ENCODE measurements around the gene FASLG.
A peak's percentile ranks its signal among the peaks of the same experiment; 100 is the strongest.
"Not testable (repeated sequence)": the region's sequence is repeated elsewhere in the genome, so short reads cannot be mapped to it uniquely, and the experiment has no call there.

FASLG gene

GRCh38 chr1:172658871-172659453 is at the start of gene FASLG:
TSS of gene FASLG (plus strand) at chr1:172659103. CDS start at chr1:172659202, 99 bp downstream.
- Mint-ChIP-seq H3K4me3 (peak within 1 kb of the TSS; percentile 83), H3K4me1 (peaks cover 73% of the 10 kb centered on the region), H3K9me3 (peaks cover 3% of the 10 kb centered on the region), H3K36me3 (peaks cover 55% of the 10 kb centered on the region), H3K27ac (peak within 1 kb of the TSS; percentile 97)
- DNase-seq (ENCODE audit: low spot score in 2 of 2) (peak; percentile 47 to 88), ATAC-seq (peak; percentile 80)

GRCh38 chr1:172609528-172609927 is 49.4 kb upstream of the FASLG start:
- DNase-seq (ENCODE audit: low spot score in 2 of 2): no peak
- H3K9me3 Mint-ChIP-seq: no peaks in the 10 kb centered on the region
- H3K4me1 Mint-ChIP-seq: peaks cover 5% of the 10 kb centered on the region
- no peak overlapping the region for H3K27ac Mint-ChIP-seq
- no peak overlapping the region for H3K4me3 Mint-ChIP-seq
- H3K36me3 Mint-ChIP-seq: peaks cover 63% of the 10 kb centered on the region
- ATAC-seq: peak; percentile 76

- peaks cover 10% of the 10 kb centered on the region for H3K9me3 Mint-ChIP-seq
- peaks cover 38% of the 10 kb centered on the region for H3K36me3 Mint-ChIP-seq
- ATAC-seq (no peak), DNase-seq (ENCODE audit: low spot score in 2 of 2) (no peak)
- peaks cover 5% of the 10 kb centered on the region for H3K4me1 Mint-ChIP-seq
- no peak overlapping the region for H3K4me3 Mint-ChIP-seq
- no peak overlapping the region for H3K27ac Mint-ChIP-seq
Measured at GRCh38 chr1:172612478-172612877, 46.4 kb upstream of the FASLG start.

GRCh38 chr1:172613294-172613693 is 45.6 kb upstream of the FASLG start:
- DNase-seq (ENCODE audit: low spot score in 2 of 2) (no peak), ATAC-seq (no peak)
- Mint-ChIP-seq H3K4me1 (peaks cover 5% of the 10 kb centered on the region), H3K9me3 (peaks cover 10% of the 10 kb centered on the region), H3K27ac (no peak overlapping the region), H3K4me3 (no peak overlapping the region), H3K36me3 (peaks cover 37% of the 10 kb centered on the region)

GRCh38 chr1:172616195-172616594 is 42.7 kb upstream of the FASLG start:
- Mint-ChIP-seq H3K27ac (no peak overlapping the region), H3K4me3 (no peak overlapping the region), H3K9me3 (peaks cover 19% of the 10 kb centered on the region), H3K36me3 (peaks cover 16% of the 10 kb centered on the region), H3K4me1 (no peaks in the 10 kb centered on the region)
- ATAC-seq: no peak
- no peak for DNase-seq (ENCODE audit: low spot score in 2 of 2)

GRCh38 chr1:172616636-172617035 is 42.3 kb upstream of the FASLG start:
- Mint-ChIP-seq H3K36me3 (peaks cover 12% of the 10 kb centered on the region), H3K27ac (no peak overlapping the region), H3K9me3 (peaks cover 23% of the 10 kb centered on the region), H3K4me1 (no peaks in the 10 kb centered on the region), H3K4me3 (no peak overlapping the region)
- ATAC-seq: no peak
- DNase-seq (ENCODE audit: low spot score in 2 of 2): no peak

- not testable (repeated sequence) for H3K36me3 Mint-ChIP-seq; H3K27ac Mint-ChIP-seq; H3K4me1 Mint-ChIP-seq; H3K4me3 Mint-ChIP-seq; ATAC-seq; DNase-seq (ENCODE audit: low spot score in 2 of 2)
- H3K9me3 Mint-ChIP-seq: peaks cover 23% of the 10 kb centered on the region
Measured at GRCh38 chr1:172620603-172621002, 38.3 kb upstream of the FASLG start.

GRCh38 chr1:172622541-172622940 is 36.4 kb upstream of the FASLG start:
- Mint-ChIP-seq H3K27ac (no peak overlapping the region), H3K4me3 (no peak overlapping the region), H3K36me3 (peaks cover 4% of the 10 kb centered on the region), H3K4me1 (peaks cover 2% of the 10 kb centered on the region), H3K9me3 (peaks cover 15% of the 10 kb centered on the region)
- ATAC-seq: no peak
- no peak for DNase-seq (ENCODE audit: low spot score in 2 of 2)

- Mint-ChIP-seq H3K9me3 (peaks cover 15% of the 10 kb centered on the region), H3K4me3 (no peak overlapping the region), H3K4me1 (peaks cover 12% of the 10 kb centered on the region), H3K36me3 (peaks cover 4% of the 10 kb centered on the region), H3K27ac (no peak overlapping the region)
- DNase-seq (ENCODE audit: low spot score in 2 of 2) (no peak), ATAC-seq (no peak)
Measured at GRCh38 chr1:172623748-172624147, 35.2 kb upstream of the FASLG start.

GRCh38 chr1:172626845-172627244 is 32.1 kb upstream of the FASLG start:
- peaks cover 2% of the 10 kb centered on the region for H3K9me3 Mint-ChIP-seq

GRCh38 chr1:172627702-172628101 is 31.2 kb upstream of the FASLG start:
- peak overlapping the region; percentile 29 for H3K27ac Mint-ChIP-seq
- H3K36me3 Mint-ChIP-seq: no peaks in the 10 kb centered on the region
- no peak overlapping the region for H3K4me3 Mint-ChIP-seq
- DNase-seq (ENCODE audit: low spot score in 2 of 2) (no peak), ATAC-seq (peak; percentile 53)
- no peaks in the 10 kb centered on the region for H3K9me3 Mint-ChIP-seq
- peaks cover 34% of the 10 kb centered on the region for H3K4me1 Mint-ChIP-seq

More at GRCh38 chr1:172626845-172627244, 32.1 kb upstream of the FASLG start:
- Mint-ChIP-seq H3K4me3 (no peak overlapping the region), H3K36me3 (no peaks in the 10 kb centered on the region), H3K4me1 (peaks cover 34% of the 10 kb centered on the region), H3K27ac (no peak overlapping the region)
- DNase-seq (ENCODE audit: low spot score in 2 of 2) (no peak), ATAC-seq (no peak)

- Mint-ChIP-seq H3K4me1 (peaks cover 34% of the 10 kb centered on the region), H3K9me3 (no peaks in the 10 kb centered on the region), H3K27ac (no peak overlapping the region), H3K4me3 (no peak overlapping the region), H3K36me3 (no peaks in the 10 kb centered on the region)
- no peak for ATAC-seq
- DNase-seq (ENCODE audit: low spot score in 2 of 2): no peak
Measured at GRCh38 chr1:172628401-172628800, 30.5 kb upstream of the FASLG start.

- Mint-ChIP-seq H3K9me3 (no peaks in the 10 kb centered on the region), H3K4me3 (no peak overlapping the region), H3K4me1 (peaks cover 34% of the 10 kb centered on the region), H3K36me3 (no peaks in the 10 kb centered on the region), H3K27ac (no peak overlapping the region)
- DNase-seq (ENCODE audit: low spot score in 2 of 2): no peak
- no peak for ATAC-seq
Measured at GRCh38 chr1:172629170-172629569, 29.7 kb upstream of the FASLG start.

GRCh38 chr1:172629638-172630037 is 29.3 kb upstream of the FASLG start:
- Mint-ChIP-seq H3K36me3 (no peaks in the 10 kb centered on the region), H3K27ac (no peak overlapping the region), H3K4me1 (peaks cover 34% of the 10 kb centered on the region), H3K9me3 (no peaks in the 10 kb centered on the region), H3K4me3 (no peak overlapping the region)
- ATAC-seq (peak; percentile 39), DNase-seq (ENCODE audit: low spot score in 2 of 2) (no peak)

GRCh38 chr1:172630056-172630818 is 28.7 kb upstream of the FASLG start:
- no peak for DNase-seq (ENCODE audit: low spot score in 2 of 2)
- Mint-ChIP-seq H3K4me1 (peaks cover 34% of the 10 kb centered on the region), H3K36me3 (no peaks in the 10 kb centered on the region), H3K9me3 (no peaks in the 10 kb centered on the region), H3K27ac (peak overlapping the region; percentile 29), H3K4me3 (no peak overlapping the region)
- no peak for ATAC-seq

- H3K4me1 Mint-ChIP-seq: peaks cover 34% of the 10 kb centered on the region
- peak overlapping the region; percentile 29 for H3K27ac Mint-ChIP-seq
- no peak overlapping the region for H3K4me3 Mint-ChIP-seq
- ATAC-seq (no peak), DNase-seq (ENCODE audit: low spot score in 2 of 2) (no peak)
- no peaks in the 10 kb centered on the region for H3K9me3 Mint-ChIP-seq
- no peaks in the 10 kb centered on the region for H3K36me3 Mint-ChIP-seq
Measured at GRCh38 chr1:172630868-172631267, 28.0 kb upstream of the FASLG start.
